Measurements from ENCODE around the gene ADCY1.

GRCh38 chr7:45689797-45690761, 115.9 kb downstream of the ADCY1 start:
- TF ChIP-seq, protein P1, sequence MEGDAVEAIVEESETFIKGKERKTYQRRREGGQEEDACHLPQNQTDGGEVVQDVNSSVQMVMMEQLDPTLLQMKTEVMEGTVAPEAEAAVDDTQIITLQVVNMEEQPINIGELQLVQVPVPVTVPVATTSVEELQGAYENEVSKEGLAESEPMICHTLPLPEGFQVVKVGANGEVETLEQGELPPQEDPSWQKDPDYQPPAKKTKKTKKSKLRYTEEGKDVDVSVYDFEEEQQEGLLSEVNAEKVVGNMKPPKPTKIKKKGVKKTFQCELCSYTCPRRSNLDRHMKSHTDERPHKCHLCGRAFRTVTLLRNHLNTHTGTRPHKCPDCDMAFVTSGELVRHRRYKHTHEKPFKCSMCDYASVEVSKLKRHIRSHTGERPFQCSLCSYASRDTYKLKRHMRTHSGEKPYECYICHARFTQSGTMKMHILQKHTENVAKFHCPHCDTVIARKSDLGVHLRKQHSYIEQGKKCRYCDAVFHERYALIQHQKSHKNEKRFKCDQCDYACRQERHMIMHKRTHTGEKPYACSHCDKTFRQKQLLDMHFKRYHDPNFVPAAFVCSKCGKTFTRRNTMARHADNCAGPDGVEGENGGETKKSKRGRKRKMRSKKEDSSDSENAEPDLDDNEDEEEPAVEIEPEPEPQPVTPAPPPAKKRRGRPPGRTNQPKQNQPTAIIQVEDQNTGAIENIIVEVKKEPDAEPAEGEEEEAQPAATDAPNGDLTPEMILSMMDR (IDR thresholded peaks at IDR 0.05), result no peak
- TF ChIP-seq POLR2A (IDR thresholded peaks at IDR 0.05) (no peak), EP300 (IDR thresholded peaks at IDR 0.05) (no peak)

All from suprapubic skin (tissue), 3 donors.